Osteoblast (primary cell): Measurements from ENCODE around the gene PALM2AKAP2. TPM values are rescaled to one million over a fixed set of nuclear protein-coding genes. Genes with fewer than 3 reads are reported as not detected.

ENCODE experiments used
- DNase-seq: peaks from one replicate; pipeline ENCODE4 v3.0.0; 2011; ENCODE audit warnings: low spot score, mixed read lengths; ENCODE audit not compliant: insufficient read length; ENCODE audit errors: missing footprints
- H2AFZ ChIP-seq: 2 replicates; pipeline ENCODE4 v1.6.0; 2011; ENCODE audit warnings: mild to moderate bottlenecking, low read length
- H3K27ac ChIP-seq: 2 replicates; pipeline ENCODE4 v1.5.1; 2011; ENCODE audit warnings: mild to moderate bottlenecking, low read depth, low read length, moderate library complexity
- H3K27me3 ChIP-seq: 2 replicates; pipeline ENCODE4 v1.6.0; 2012; ENCODE audit warnings: mild to moderate bottlenecking, control low read depth, inconsistent platforms, low read length, moderate library complexity; ENCODE audit not compliant: insufficient read depth
- H3K36me3 ChIP-seq: 2 replicates; pipeline ENCODE4 v1.5.1; 2011; ENCODE audit warnings: mild to moderate bottlenecking, low read length, control low read depth, moderate library complexity; ENCODE audit not compliant: insufficient read depth
- H3K4me1 ChIP-seq: 2 replicates; pipeline ENCODE4 v1.5.1; 2011; ENCODE audit warnings: mild to moderate bottlenecking, low read length, control low read depth, moderate library complexity; ENCODE audit not compliant: insufficient read depth
- H3K4me2 ChIP-seq: 2 replicates; pipeline ENCODE4 v1.6.0; 2011; ENCODE audit warnings: mild to moderate bottlenecking, low read length; ENCODE audit not compliant: insufficient read depth
- H3K4me3 ChIP-seq: fragments of 200-600 bp; sonication (generic); 3 replicates; pipeline ENCODE4 v1.5.1; 2012; ENCODE audit warnings: mild to moderate bottlenecking, low read length, inconsistent platforms; ENCODE audit not compliant: insufficient read depth
- H3K79me2 ChIP-seq: 2 replicates; pipeline ENCODE4 v1.6.0; 2012; ENCODE audit warnings: mild to moderate bottlenecking, low read length, control low read depth, inconsistent platforms; ENCODE audit not compliant: insufficient read depth
- H3K9me3 ChIP-seq: 2 replicates; pipeline ENCODE4 v1.5.1; 2011; ENCODE audit warnings: low read depth, low read length, control low read depth
- H4K20me1 ChIP-seq: 2 replicates; pipeline ENCODE4 v1.6.0; 2012; ENCODE audit warnings: mild to moderate bottlenecking, low read length, control low read depth; ENCODE audit not compliant: insufficient read depth
- CTCF ChIP-seq: IDR thresholded peaks from 2 replicates; pipeline ENCODE4 v1.5.1; 2011; ENCODE audit warnings: mild to moderate bottlenecking, low read depth, low read length, moderate library complexity; ENCODE audit errors: extremely low read depth
- total RNA-seq: library from RNA; depleted of rRNA; stranded (reverse); fragments of >200 nt; gene quantifications from 2 replicates; pipeline ENCODE4 v1.2.3, GENCODE V29; 2012

PALM2AKAP2 gene
- total RNA-seq, 1 donor, result 25.3 TPM

- Histone ChIP-seq H3K79me2 (peaks cover 85% of the 10 kb centered on the region), H3K36me3 (no peaks in the 10 kb centered on the region), H3K4me1 (peaks cover 25% of the 10 kb centered on the region), H3K4me3 (no peak overlapping the region), H3K27me3 (no peaks in the 10 kb centered on the region), H3K27ac (peak overlapping the region; percentile 90), H3K9me3 (no peaks in the 10 kb centered on the region), H2AFZ (no peak overlapping the region), H3K4me2 (peak overlapping the region; percentile 28), H4K20me1 (peaks cover 3% of the 10 kb centered on the region)
- TF ChIP-seq CTCF, result no peak
- DNase-seq, result no peak
These were observed 19.1 kb downstream of the PALM2AKAP2 start for GRCh38 chr9:109799141-109799540.

- no peak overlapping the region for H3K4me3 ChIP-seq
- H2AFZ ChIP-seq, result no peak overlapping the region
- no peaks in the 10 kb centered on the region for H3K36me3 ChIP-seq
- H3K4me2 ChIP-seq, result peak overlapping the region; percentile 28
- peaks cover 80% of the 10 kb centered on the region for H3K79me2 ChIP-seq
- peaks cover 18% of the 10 kb centered on the region for H3K4me1 ChIP-seq
- DNase-seq, result peak; percentile 91
- no peaks in the 10 kb centered on the region for H3K9me3 ChIP-seq
- H3K27me3 ChIP-seq, result no peaks in the 10 kb centered on the region
- no peak for TF ChIP-seq CTCF
- peak overlapping the region; percentile 90 for H3K27ac ChIP-seq
- H4K20me1 ChIP-seq, result peaks cover 3% of the 10 kb centered on the region
These were observed 19.8 kb downstream of the PALM2AKAP2 start for GRCh38 chr9:109799792-109800191.

DNA sequence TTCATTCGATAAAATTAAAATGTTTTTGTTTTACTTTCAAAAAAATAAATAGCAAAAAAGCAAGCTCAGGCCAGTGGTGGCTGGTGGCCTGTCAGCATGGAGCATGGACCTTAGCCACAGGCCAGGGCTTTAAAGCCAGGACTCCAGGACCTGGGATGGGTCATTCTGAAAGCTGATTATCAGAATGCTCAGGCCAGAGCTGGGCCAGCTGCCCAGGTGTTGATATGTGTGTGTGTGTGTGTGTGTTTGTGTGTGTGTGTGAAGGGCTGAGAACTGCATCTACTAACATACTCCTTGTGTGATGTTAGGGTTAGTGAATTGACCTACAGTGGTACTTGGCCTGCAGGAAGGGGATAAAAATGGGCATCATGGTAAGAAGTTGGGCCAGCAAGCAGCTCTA, 21.5 kb downstream of the PALM2AKAP2 start:
- no peak overlapping the region for H3K27ac ChIP-seq
- no peaks in the 10 kb centered on the region for H3K9me3 ChIP-seq
- H3K4me1 ChIP-seq, result peaks cover 20% of the 10 kb centered on the region
- no peaks in the 10 kb centered on the region for H3K36me3 ChIP-seq
- no peaks in the 10 kb centered on the region for H3K27me3 ChIP-seq
- no peak overlapping the region for H2AFZ ChIP-seq
- DNase-seq, result no peak
- H3K4me3 ChIP-seq, result no peak overlapping the region
- TF ChIP-seq CTCF, result no peak
- no peak overlapping the region for H3K4me2 ChIP-seq
- peaks cover 74% of the 10 kb centered on the region for H3K79me2 ChIP-seq
- peaks cover 3% of the 10 kb centered on the region for H4K20me1 ChIP-seq

GRCh38 chr9:109802491-109802890, 22.5 kb downstream of the PALM2AKAP2 start:
- Histone ChIP-seq H3K4me3 (no peak overlapping the region), H3K79me2 (peaks cover 64% of the 10 kb centered on the region), H3K36me3 (no peaks in the 10 kb centered on the region), H3K9me3 (no peaks in the 10 kb centered on the region), H3K4me1 (peaks cover 28% of the 10 kb centered on the region), H3K27me3 (no peaks in the 10 kb centered on the region), H3K4me2 (no peak overlapping the region), H4K20me1 (peaks cover 3% of the 10 kb centered on the region), H2AFZ (no peak overlapping the region), H3K27ac (no peak overlapping the region)
- no peak for TF ChIP-seq CTCF
- peak; percentile 57 for DNase-seq
